ENCODE measurements around the gene MEI4.
"Not testable (repeated sequence)": the region's sequence is repeated elsewhere in the genome, so short reads cannot be mapped to it uniquely, and the experiment has no call there.

MEI4 gene

DNA sequence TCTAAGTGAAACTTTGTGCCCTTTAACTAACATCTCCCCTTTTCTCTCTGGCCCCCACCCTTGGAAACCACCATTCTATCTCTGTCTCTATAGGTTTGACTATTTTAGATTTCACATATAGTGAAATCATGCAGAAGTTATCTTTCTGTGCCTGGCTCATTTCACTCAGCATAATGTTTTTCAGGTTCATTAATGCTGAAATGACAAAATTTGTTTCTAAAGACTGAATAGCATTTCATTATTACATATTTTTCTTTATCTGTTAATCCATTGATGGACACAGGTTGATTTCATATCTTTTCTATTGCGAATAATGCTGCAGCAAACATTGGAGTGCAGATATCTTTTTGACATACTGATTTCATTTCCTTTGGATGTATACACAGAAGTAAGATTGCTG is 30.7 kb downstream of the MEI4 start:
- H3K79me2 ChIP-seq (ENCODE audit: insufficient read depth, low read depth): no peaks in the 10 kb centered on the region
- no peak overlapping the region for H3K4me3 ChIP-seq (IDR thresholded peaks at IDR 0.05; ENCODE audit: insufficient read depth, low read depth, low read length)
- H3K9ac ChIP-seq: no peak overlapping the region
- no peak overlapping the region for H3K27ac ChIP-seq
- H4K20me1 ChIP-seq (ENCODE audit: insufficient read depth): no peaks in the 10 kb centered on the region
- no peaks in the 10 kb centered on the region for H3K36me3 ChIP-seq (ENCODE audit: insufficient read depth)
- no peaks in the 10 kb centered on the region for H3K4me1 ChIP-seq (ENCODE audit: low read depth, poor library complexity, severe bottlenecking)
- TF ChIP-seq CTCF (conservative IDR thresholded peaks at IDR 0.05; ENCODE audit: low read depth, low read length): no peak
- no peak overlapping the region for H2AFZ ChIP-seq (ENCODE audit: low read depth)
- no peak overlapping the region for H3K4me2 ChIP-seq
- no peaks in the 10 kb centered on the region for H3K27me3 ChIP-seq (ENCODE audit: insufficient read depth, low read depth)

DNA sequence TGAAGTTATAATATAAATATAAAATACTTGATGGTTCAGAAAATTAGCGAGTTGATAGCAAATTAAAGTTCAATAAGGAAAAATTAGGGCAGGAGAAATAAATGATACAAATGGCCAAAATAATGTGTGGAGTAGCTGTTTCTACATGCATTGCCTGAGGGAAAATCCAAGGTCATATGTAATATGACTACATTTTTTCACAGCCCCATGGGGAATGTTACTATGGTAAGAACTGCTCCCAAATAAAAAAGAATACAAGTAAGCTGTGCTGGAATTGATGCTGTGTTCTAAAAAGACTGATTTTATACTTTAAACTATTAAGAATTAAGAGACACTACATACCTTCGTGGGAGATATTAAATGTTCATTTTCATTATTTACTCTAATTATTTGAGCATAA is 34.1 kb downstream of the MEI4 start:
- H4K20me1 ChIP-seq (ENCODE audit: insufficient read depth): no peaks in the 10 kb centered on the region
- no peak overlapping the region for H3K9ac ChIP-seq
- no peaks in the 10 kb centered on the region for H3K36me3 ChIP-seq (ENCODE audit: insufficient read depth)
- no peak overlapping the region for H2AFZ ChIP-seq (ENCODE audit: low read depth)
- no peaks in the 10 kb centered on the region for H3K4me1 ChIP-seq (ENCODE audit: low read depth, poor library complexity, severe bottlenecking)
- H3K4me3 ChIP-seq (IDR thresholded peaks at IDR 0.05; ENCODE audit: insufficient read depth, low read depth, low read length): no peak overlapping the region
- H3K4me2 ChIP-seq: no peak overlapping the region
- H3K79me2 ChIP-seq (ENCODE audit: insufficient read depth, low read depth): no peaks in the 10 kb centered on the region
- H3K27ac ChIP-seq: no peak overlapping the region
- no peaks in the 10 kb centered on the region for H3K27me3 ChIP-seq (ENCODE audit: insufficient read depth, low read depth)
- no peak for TF ChIP-seq CTCF (conservative IDR thresholded peaks at IDR 0.05; ENCODE audit: low read depth, low read length)

DNA sequence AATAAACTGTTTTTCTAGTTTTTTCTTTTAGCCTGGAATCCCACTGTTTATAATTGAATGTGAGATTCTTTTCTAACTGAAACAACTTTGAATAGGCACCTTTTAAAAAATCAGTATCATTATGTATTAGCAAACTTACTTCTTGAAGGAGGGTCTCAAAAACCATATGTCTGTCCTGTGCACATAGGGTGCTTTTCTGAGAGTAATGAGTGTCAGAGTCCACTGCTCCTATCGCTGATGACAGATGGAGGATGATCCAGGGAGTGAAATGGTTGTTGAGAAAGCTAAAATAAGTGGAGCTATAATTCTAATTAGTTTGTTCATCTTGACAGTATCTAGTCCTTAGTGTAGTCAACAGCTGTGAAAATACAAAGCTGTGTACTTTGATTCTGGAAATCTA is 35.8 kb downstream of the MEI4 start:
- no peak overlapping the region for H3K27ac ChIP-seq
- H3K27me3 ChIP-seq (ENCODE audit: insufficient read depth, low read depth): no peaks in the 10 kb centered on the region
- no peak for TF ChIP-seq CTCF (conservative IDR thresholded peaks at IDR 0.05; ENCODE audit: low read depth, low read length)
- no peaks in the 10 kb centered on the region for H3K79me2 ChIP-seq (ENCODE audit: insufficient read depth, low read depth)
- no peak overlapping the region for H3K9ac ChIP-seq
- no peak overlapping the region for H3K4me3 ChIP-seq (IDR thresholded peaks at IDR 0.05; ENCODE audit: insufficient read depth, low read depth, low read length)
- H2AFZ ChIP-seq (ENCODE audit: low read depth): no peak overlapping the region
- no peaks in the 10 kb centered on the region for H3K36me3 ChIP-seq (ENCODE audit: insufficient read depth)
- no peak overlapping the region for H3K4me2 ChIP-seq
- no peaks in the 10 kb centered on the region for H3K4me1 ChIP-seq (ENCODE audit: low read depth, poor library complexity, severe bottlenecking)
- no peaks in the 10 kb centered on the region for H4K20me1 ChIP-seq (ENCODE audit: insufficient read depth)

GRCh38 chr6:77700095-77700494 is 47.3 kb downstream of the MEI4 start:
- H4K20me1 ChIP-seq (ENCODE audit: insufficient read depth); H3K9ac ChIP-seq; H3K27me3 ChIP-seq (ENCODE audit: insufficient read depth, low read depth); H2AFZ ChIP-seq (ENCODE audit: low read depth); H3K79me2 ChIP-seq (ENCODE audit: insufficient read depth, low read depth); H3K27ac ChIP-seq; H3K4me3 ChIP-seq (IDR thresholded peaks at IDR 0.05; ENCODE audit: insufficient read depth, low read depth, low read length); H3K4me2 ChIP-seq; H3K4me1 ChIP-seq (ENCODE audit: low read depth, poor library complexity, severe bottlenecking); H3K36me3 ChIP-seq (ENCODE audit: insufficient read depth): not testable (repeated sequence)

- Histone ChIP-seq H3K4me2 (no peak overlapping the region), H3K79me2 (ENCODE audit: insufficient read depth, low read depth) (no peaks in the 10 kb centered on the region), H3K27me3 (ENCODE audit: insufficient read depth, low read depth) (no peaks in the 10 kb centered on the region), H3K36me3 (ENCODE audit: insufficient read depth) (no peaks in the 10 kb centered on the region), H2AFZ (ENCODE audit: low read depth) (no peak overlapping the region), H3K9ac (no peak overlapping the region), H3K27ac (no peak overlapping the region), H4K20me1 (ENCODE audit: insufficient read depth) (no peaks in the 10 kb centered on the region), H3K4me3 (IDR thresholded peaks at IDR 0.05; ENCODE audit: insufficient read depth, low read depth, low read length) (no peak overlapping the region), H3K4me1 (ENCODE audit: low read depth, poor library complexity, severe bottlenecking) (no peaks in the 10 kb centered on the region)
- no peak for TF ChIP-seq CTCF (conservative IDR thresholded peaks at IDR 0.05; ENCODE audit: low read depth, low read length)
Measured at GRCh38 chr6:77707603-77708002, 54.8 kb downstream of the MEI4 start.
